Body of pancreas (tissue), 4 donors: ENCODE measurements around the gene ADAMTS17.

Source experiments
- POLR2A ChIP-seq, 3 donors: fragments of 450-650 bp; IDR thresholded peaks; one replicate each; pipeline ENCODE4 v1.6.1; 2016; ENCODE audit warnings: antibody characterized with exemption in 3 of 3, mild to moderate bottlenecking in 2 of 3
- TF ChIP-seq, protein P1 (sequence below), 7 experiments: fragments of 450-650 bp in 4 of 7; fragments of 200-600 bp in 3 of 7; sonication (generic) in 3 of 7; IDR thresholded peaks; one replicate each; pipeline ENCODE4 v1.5.1; 2016 to 2019; ENCODE audit warnings: antibody characterized with exemption in 7 of 7

DNA sequence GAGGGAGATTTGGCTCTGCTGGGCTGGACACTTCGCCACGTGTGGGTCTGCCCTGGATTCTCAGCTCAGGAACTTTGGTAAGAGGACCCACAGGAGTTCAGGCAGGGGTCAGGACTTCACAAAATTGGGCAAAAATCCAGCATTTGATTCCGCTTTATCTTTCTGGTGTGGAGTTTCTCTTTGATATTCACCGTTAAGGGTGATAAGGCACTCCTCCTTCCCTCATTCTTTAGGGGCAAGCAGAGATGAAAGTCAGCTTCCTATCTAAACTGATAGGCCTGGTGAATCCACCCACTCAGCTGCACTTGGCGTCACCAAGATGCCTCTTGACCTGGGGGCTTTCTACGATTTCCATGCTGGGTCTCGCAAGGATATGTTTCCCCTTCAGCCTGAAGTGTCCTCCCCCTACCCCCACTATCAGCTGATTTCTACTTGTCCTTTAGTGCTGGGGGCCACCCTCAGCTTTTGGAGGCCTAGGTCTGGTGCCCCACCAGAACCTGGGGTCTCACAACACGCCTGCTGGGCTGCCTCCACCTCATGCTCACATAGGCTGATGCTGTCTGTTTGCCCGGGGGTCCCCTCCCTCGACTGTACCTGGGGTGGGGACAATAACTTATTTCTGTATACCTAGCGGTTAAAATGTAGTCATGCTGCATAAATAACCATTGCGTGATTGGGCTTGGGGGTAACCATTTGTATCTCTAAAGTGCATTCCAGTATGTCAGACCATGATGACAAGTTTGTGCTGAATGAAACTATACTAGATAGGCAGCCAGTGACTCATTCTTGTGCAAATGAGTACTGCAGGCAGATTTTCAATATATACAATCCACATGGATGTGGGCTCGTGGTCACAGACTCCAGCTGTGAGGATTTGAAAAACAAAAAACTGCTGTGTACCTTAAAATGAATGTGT is 248.3 kb downstream of the ADAMTS17 start:
- TF ChIP-seq, protein P1, sequence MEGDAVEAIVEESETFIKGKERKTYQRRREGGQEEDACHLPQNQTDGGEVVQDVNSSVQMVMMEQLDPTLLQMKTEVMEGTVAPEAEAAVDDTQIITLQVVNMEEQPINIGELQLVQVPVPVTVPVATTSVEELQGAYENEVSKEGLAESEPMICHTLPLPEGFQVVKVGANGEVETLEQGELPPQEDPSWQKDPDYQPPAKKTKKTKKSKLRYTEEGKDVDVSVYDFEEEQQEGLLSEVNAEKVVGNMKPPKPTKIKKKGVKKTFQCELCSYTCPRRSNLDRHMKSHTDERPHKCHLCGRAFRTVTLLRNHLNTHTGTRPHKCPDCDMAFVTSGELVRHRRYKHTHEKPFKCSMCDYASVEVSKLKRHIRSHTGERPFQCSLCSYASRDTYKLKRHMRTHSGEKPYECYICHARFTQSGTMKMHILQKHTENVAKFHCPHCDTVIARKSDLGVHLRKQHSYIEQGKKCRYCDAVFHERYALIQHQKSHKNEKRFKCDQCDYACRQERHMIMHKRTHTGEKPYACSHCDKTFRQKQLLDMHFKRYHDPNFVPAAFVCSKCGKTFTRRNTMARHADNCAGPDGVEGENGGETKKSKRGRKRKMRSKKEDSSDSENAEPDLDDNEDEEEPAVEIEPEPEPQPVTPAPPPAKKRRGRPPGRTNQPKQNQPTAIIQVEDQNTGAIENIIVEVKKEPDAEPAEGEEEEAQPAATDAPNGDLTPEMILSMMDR (IDR thresholded peaks at IDR 0.05) = no peak
- no peak for TF ChIP-seq POLR2A (IDR thresholded peaks at IDR 0.05)
